ENCODE measurements around the gene MAGEA9.

GRCh38 chrX:149804102-149804501, 22.4 kb downstream of the MAGEA9 start:
- no peak for TF ChIP-seq CTCF (conservative IDR thresholded peaks at IDR 0.05)
- no peak for TF ChIP-seq ZFX (IDR thresholded peaks at IDR 0.05)

All from C4-2B (cell line).